HL-60 (cell line): ENCODE data around the gene GRM8.

Source experiments
- DNase-seq, 2 experiments: peaks; one replicate each; pipeline ENCODE4 v3.0.0-alpha.2; 2010 to 2020; ENCODE audit warnings: low read depth in 1 of 2, low spot score in 1 of 2
- H3K27ac ChIP-seq: fragments of 250-450 bp; sonication (Bioruptor Pico); replicated peaks from 2 replicates; pipeline ENCODE4 v1.5.1; 2020; ENCODE audit warnings: mild to moderate bottlenecking, moderate library complexity
- H3K27me3 ChIP-seq: fragments of 250-450 bp; sonication (Bioruptor Pico); 2 replicates; pipeline ENCODE4 v1.5.1; 2021; ENCODE audit warnings: mild to moderate bottlenecking, moderate library complexity; ENCODE audit not compliant: insufficient read depth, poor library complexity, severe bottlenecking
- H3K4me3 ChIP-seq: replicated peaks from 2 replicates; pipeline ENCODE4 v1.5.1; 2011; ENCODE audit warnings: mild to moderate bottlenecking, control low read depth, low read length; ENCODE audit not compliant: insufficient read depth
- GABPA ChIP-seq: IDR thresholded peaks from 2 replicates; pipeline ENCODE4 v1.6.1; 2012; ENCODE audit warnings: low read depth
- POLR2AphosphoS5 ChIP-seq: IDR thresholded peaks from 2 replicates; pipeline ENCODE4 v1.6.1; 2012; ENCODE audit warnings: low read depth
- SPI1 ChIP-seq: IDR thresholded peaks from 2 replicates; pipeline ENCODE4 v1.6.1; 2012; ENCODE audit warnings: low read depth, mild to moderate bottlenecking, borderline replicate concordance
- TF ChIP-seq, protein P1 (sequence below): IDR thresholded peaks from one replicate; pipeline ENCODE4 v1.5.1; 2011; ENCODE audit warnings: low read length, control low read depth, inconsistent platforms; ENCODE audit not compliant: insufficient read depth
- TF ChIP-seq, protein P2 (sequence below): IDR thresholded peaks from 2 replicates; pipeline ENCODE4 v1.6.1; 2012; ENCODE audit warnings: low read depth; ENCODE audit not compliant: insufficient replicate concordance

GRM8 gene

GRCh38 chr7:126557271-126557670 is 695.5 kb downstream of the GRM8 start:
- no peak for TF ChIP-seq SPI1
- TF ChIP-seq POLR2AphosphoS5, result no peak
- no peak overlapping the region for H3K4me3 ChIP-seq
- no peaks in the 10 kb centered on the region for H3K27me3 ChIP-seq
- no peak overlapping the region for H3K27ac ChIP-seq
- no peak for DNase-seq

- TF ChIP-seq, protein P1, sequence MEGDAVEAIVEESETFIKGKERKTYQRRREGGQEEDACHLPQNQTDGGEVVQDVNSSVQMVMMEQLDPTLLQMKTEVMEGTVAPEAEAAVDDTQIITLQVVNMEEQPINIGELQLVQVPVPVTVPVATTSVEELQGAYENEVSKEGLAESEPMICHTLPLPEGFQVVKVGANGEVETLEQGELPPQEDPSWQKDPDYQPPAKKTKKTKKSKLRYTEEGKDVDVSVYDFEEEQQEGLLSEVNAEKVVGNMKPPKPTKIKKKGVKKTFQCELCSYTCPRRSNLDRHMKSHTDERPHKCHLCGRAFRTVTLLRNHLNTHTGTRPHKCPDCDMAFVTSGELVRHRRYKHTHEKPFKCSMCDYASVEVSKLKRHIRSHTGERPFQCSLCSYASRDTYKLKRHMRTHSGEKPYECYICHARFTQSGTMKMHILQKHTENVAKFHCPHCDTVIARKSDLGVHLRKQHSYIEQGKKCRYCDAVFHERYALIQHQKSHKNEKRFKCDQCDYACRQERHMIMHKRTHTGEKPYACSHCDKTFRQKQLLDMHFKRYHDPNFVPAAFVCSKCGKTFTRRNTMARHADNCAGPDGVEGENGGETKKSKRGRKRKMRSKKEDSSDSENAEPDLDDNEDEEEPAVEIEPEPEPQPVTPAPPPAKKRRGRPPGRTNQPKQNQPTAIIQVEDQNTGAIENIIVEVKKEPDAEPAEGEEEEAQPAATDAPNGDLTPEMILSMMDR, result no peak
- TF ChIP-seq POLR2AphosphoS5 (no peak), GABPA (no peak), SPI1 (no peak)
- TF ChIP-seq, protein P2, sequence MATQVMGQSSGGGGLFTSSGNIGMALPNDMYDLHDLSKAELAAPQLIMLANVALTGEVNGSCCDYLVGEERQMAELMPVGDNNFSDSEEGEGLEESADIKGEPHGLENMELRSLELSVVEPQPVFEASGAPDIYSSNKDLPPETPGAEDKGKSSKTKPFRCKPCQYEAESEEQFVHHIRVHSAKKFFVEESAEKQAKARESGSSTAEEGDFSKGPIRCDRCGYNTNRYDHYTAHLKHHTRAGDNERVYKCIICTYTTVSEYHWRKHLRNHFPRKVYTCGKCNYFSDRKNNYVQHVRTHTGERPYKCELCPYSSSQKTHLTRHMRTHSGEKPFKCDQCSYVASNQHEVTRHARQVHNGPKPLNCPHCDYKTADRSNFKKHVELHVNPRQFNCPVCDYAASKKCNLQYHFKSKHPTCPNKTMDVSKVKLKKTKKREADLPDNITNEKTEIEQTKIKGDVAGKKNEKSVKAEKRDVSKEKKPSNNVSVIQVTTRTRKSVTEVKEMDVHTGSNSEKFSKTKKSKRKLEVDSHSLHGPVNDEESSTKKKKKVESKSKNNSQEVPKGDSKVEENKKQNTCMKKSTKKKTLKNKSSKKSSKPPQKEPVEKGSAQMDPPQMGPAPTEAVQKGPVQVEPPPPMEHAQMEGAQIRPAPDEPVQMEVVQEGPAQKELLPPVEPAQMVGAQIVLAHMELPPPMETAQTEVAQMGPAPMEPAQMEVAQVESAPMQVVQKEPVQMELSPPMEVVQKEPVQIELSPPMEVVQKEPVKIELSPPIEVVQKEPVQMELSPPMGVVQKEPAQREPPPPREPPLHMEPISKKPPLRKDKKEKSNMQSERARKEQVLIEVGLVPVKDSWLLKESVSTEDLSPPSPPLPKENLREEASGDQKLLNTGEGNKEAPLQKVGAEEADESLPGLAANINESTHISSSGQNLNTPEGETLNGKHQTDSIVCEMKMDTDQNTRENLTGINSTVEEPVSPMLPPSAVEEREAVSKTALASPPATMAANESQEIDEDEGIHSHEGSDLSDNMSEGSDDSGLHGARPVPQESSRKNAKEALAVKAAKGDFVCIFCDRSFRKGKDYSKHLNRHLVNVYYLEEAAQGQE, result no peak
- H3K27ac ChIP-seq, result no peak overlapping the region
- H3K4me3 ChIP-seq, result no peak overlapping the region
- H3K27me3 ChIP-seq, result no peaks in the 10 kb centered on the region
- no peak for DNase-seq
Measured at GRCh38 chr7:126541406-126541805, 711.3 kb downstream of the GRM8 start.

- TF ChIP-seq GABPA (no peak), SPI1 (no peak), POLR2AphosphoS5 (no peak)
- TF ChIP-seq, protein P2, result no peak
- TF ChIP-seq, protein P1, result no peak
- H3K27ac ChIP-seq, result no peak overlapping the region
- DNase-seq, result no peak
- no peak overlapping the region for H3K4me3 ChIP-seq
- no peaks in the 10 kb centered on the region for H3K27me3 ChIP-seq
Measured at GRCh38 chr7:126535176-126535575, 717.6 kb downstream of the GRM8 start.

DNA sequence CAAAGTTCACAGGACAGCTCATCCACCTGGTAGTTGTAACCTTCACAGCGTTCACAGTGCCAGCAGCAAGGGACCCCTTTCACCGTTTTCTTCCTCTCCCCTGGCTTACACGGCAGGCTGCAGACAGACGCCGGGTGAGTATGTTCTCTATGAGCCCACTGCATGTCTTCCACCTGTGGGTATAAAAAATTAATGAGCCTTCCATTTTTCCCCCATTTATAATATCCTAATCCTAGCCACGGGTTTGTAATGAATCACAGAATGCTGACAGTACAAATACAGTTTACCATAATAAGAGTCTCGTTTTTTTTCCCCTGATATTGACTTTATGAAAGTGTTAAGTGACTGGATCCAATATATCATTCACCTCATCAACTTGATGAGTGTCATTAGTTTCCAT is 719.0 kb downstream of the GRM8 start:
- DNase-seq, result no peak
- no peak for TF ChIP-seq SPI1
- no peak for TF ChIP-seq POLR2AphosphoS5
- TF ChIP-seq, protein P2, result no peak
- TF ChIP-seq GABPA, result no peak
- TF ChIP-seq, protein P1, result no peak
- Histone ChIP-seq H3K27me3 (no peaks in the 10 kb centered on the region), H3K4me3 (no peak overlapping the region), H3K27ac (no peak overlapping the region)
